IMR-90 (cell line): Measurements from ENCODE around the gene B3GAT2. TPM values are rescaled to one million over a fixed set of nuclear protein-coding genes. Genes with fewer than 3 reads are reported as not detected.

ENCODE experiments used
- ATAC-seq: fragments of 200-7000 bp; cut with Tn5 transposase; 2 replicates; pipeline ENCODE4 v1.9.1; 2020; ENCODE audit warnings: low read depth, mild to moderate bottlenecking, moderate library complexity
- BruUV-seq: library from RNA; stranded (reverse); fragments of 400-500 nt; replicated peaks from 2 replicates; lab custom pipeline; 2021; lab: Mats Ljungman, UMichigan
- CTCF ChIA-PET: fragments of 300-600 bp; formaldehyde crosslinking; extraction: SDS; loops from one replicate; lab custom pipeline; 2021; ENCODE audit warnings: antibody characterized with exemption; lab: Yijun Ruan, JAX
- POLR2A ChIA-PET: fragments of 300-600 bp; sonication (Branson Sonifier 250); formaldehyde crosslinking; loops from one replicate; lab custom pipeline; 2022; ENCODE audit warnings: antibody characterized with exemption; ENCODE audit not compliant: unreplicated experiment; lab: Charles Lee
- DNase-seq: peaks from one replicate; pipeline ENCODE4 v3.0.0; 2013
- H2AFZ ChIP-seq: replicated peaks from 2 replicates; pipeline ENCODE3; 2013; ENCODE audit warnings: low read length, mild to moderate bottlenecking; ENCODE audit not compliant: poor library complexity
- H2AK5ac ChIP-seq: 2 replicates; pipeline ENCODE4 v1.6.1; 2013; ENCODE audit warnings: low read depth, low read length, inconsistent platforms
- H2AK9ac ChIP-seq: replicated peaks from 2 replicates; pipeline ENCODE3; 2013; ENCODE audit warnings: mild to moderate bottlenecking, low read depth, low read length, moderate library complexity; ENCODE audit not compliant: poor library complexity
- H2BK120ac ChIP-seq: 2 replicates; pipeline ENCODE4 v1.6.1; 2013; ENCODE audit warnings: low read depth, low read length, inconsistent platforms
- H2BK15ac ChIP-seq: 3 replicates; pipeline ENCODE4 v1.6.1; 2013; ENCODE audit warnings: low read depth, low read length, inconsistent platforms
- H2BK20ac ChIP-seq: 2 replicates; pipeline ENCODE4 v1.6.1; 2013; ENCODE audit warnings: low read depth, mild to moderate bottlenecking, inconsistent platforms, low read length, moderate library complexity
- H2BK5ac ChIP-seq: 2 replicates; pipeline ENCODE4 v1.6.1; 2013; ENCODE audit warnings: mild to moderate bottlenecking, low read depth, low read length, inconsistent platforms; ENCODE audit not compliant: poor library complexity, severe bottlenecking
- H3K14ac ChIP-seq: replicated peaks from 2 replicates; pipeline ENCODE4 v1.6.1; 2013; ENCODE audit warnings: low read depth, low read length, inconsistent platforms
- H3K18ac ChIP-seq: 2 replicates; pipeline ENCODE4 v1.6.1; 2013; ENCODE audit warnings: low read depth, low read length, control low read depth
- H3K23ac ChIP-seq: 2 replicates; pipeline ENCODE4 v1.6.1; 2013; ENCODE audit warnings: low read depth, low read length, inconsistent platforms
- H3K27ac ChIP-seq: 2 replicates; pipeline ENCODE4 v1.5.1; 2013; ENCODE audit warnings: mild to moderate bottlenecking, control low read depth, low read length; ENCODE audit not compliant: insufficient read depth
- H3K27me3 ChIP-seq: 2 replicates; pipeline ENCODE4 v1.6.1; 2013; ENCODE audit warnings: low read length; ENCODE audit not compliant: control insufficient read depth, insufficient read depth
- H3K36me3 ChIP-seq: 2 replicates; pipeline ENCODE4 v1.6.1; 2013; ENCODE audit warnings: low read length, mixed read lengths; ENCODE audit not compliant: control insufficient read depth, insufficient read depth
- H3K4ac ChIP-seq: 2 replicates; pipeline ENCODE4 v1.6.1; 2013; ENCODE audit warnings: low read depth, low read length, inconsistent platforms
- H3K4me1 ChIP-seq: 2 replicates; pipeline ENCODE4 v1.6.1; 2013; ENCODE audit warnings: low read length, mixed read lengths; ENCODE audit not compliant: control insufficient read depth, insufficient read depth
- H3K4me2 ChIP-seq: 2 replicates; pipeline ENCODE4 v1.6.1; 2013; ENCODE audit warnings: low read depth, mild to moderate bottlenecking, control low read depth, low read length, moderate library complexity
- H3K4me3 ChIP-seq: 2 replicates; pipeline ENCODE4 v1.5.1; 2013; ENCODE audit warnings: low read depth, mild to moderate bottlenecking, control low read depth, low read length, moderate library complexity; ENCODE audit not compliant: insufficient read depth
- H3K56ac ChIP-seq: 2 replicates; pipeline ENCODE4 v1.6.1; 2013; ENCODE audit warnings: low read length, inconsistent platforms; ENCODE audit not compliant: insufficient read depth; ENCODE audit errors: extremely low read depth
- H3K79me1 ChIP-seq, 2 experiments: 2 replicates each; pipeline ENCODE4 v1.6.1; 2013; ENCODE audit warnings: low read length in 2 of 2, inconsistent platforms in 1 of 2, low read depth in 1 of 2
- H3K9ac ChIP-seq: 2 replicates; pipeline ENCODE4 v1.6.1; 2013; ENCODE audit warnings: low read depth, low read length, control low read depth
- H3K9me1 ChIP-seq: 2 replicates; pipeline ENCODE4 v1.6.1; 2013; ENCODE audit warnings: low read length, inconsistent platforms; ENCODE audit not compliant: insufficient read depth
- H3K9me3 ChIP-seq: 2 replicates; pipeline ENCODE4 v1.6.1; 2013; ENCODE audit warnings: low read length; ENCODE audit not compliant: control insufficient read depth, insufficient read depth
- H4K20me1 ChIP-seq: 2 replicates; pipeline ENCODE4 v1.6.1; 2013; ENCODE audit warnings: low read length, inconsistent platforms; ENCODE audit not compliant: insufficient read depth
- H4K5ac ChIP-seq: 2 replicates; pipeline ENCODE4 v1.6.1; 2013; ENCODE audit warnings: mild to moderate bottlenecking, low read depth, low read length, control low read depth
- H4K8ac ChIP-seq, 2 experiments: 2 replicates each; pipeline ENCODE4 v1.6.1; 2013; ENCODE audit warnings: low read depth in 2 of 2, low read length in 2 of 2, control low read depth in 1 of 2, inconsistent platforms in 1 of 2
- H4K91ac ChIP-seq: 2 replicates; pipeline ENCODE4 v1.6.1; 2013; ENCODE audit warnings: low read depth, low read length, inconsistent platforms; ENCODE audit not compliant: insufficient read depth
- BHLHE40 ChIP-seq: fragments of 150-350 bp; IDR thresholded peaks from 2 replicates; pipeline ENCODE4 v1.6.1; 2016; ENCODE audit warnings: mild to moderate bottlenecking, low read depth, low read length
- CEBPB ChIP-seq: IDR thresholded peaks from 2 replicates; pipeline ENCODE4 v1.6.1; 2012; ENCODE audit warnings: low read depth, low read length, improper control_type of control experiment
- CHD1 ChIP-seq: IDR thresholded peaks from 2 replicates; pipeline ENCODE4 v1.6.1; 2012; ENCODE audit warnings: low read depth, low read length, improper control_type of control experiment
- FOS ChIP-seq: fragments of 150-350 bp; IDR thresholded peaks from 2 replicates; pipeline ENCODE4 v1.6.1; 2016; ENCODE audit warnings: low read depth, low read length
- MAFK ChIP-seq: IDR thresholded peaks from 2 replicates; pipeline ENCODE4 v1.6.1; 2012; ENCODE audit warnings: low read depth, low read length, improper control_type of control experiment
- MAZ ChIP-seq: IDR thresholded peaks from 2 replicates; pipeline ENCODE4 v1.6.1; 2012; ENCODE audit warnings: low read depth, mild to moderate bottlenecking, low read length, improper control_type of control experiment, moderate library complexity, borderline replicate concordance
- MXI1 ChIP-seq: IDR thresholded peaks from 2 replicates; pipeline ENCODE4 v1.6.1; 2012; ENCODE audit warnings: low read depth, mild to moderate bottlenecking, low read length, moderate library complexity, borderline replicate concordance
- NFE2L2 ChIP-seq: fragments of 150-350 bp; IDR thresholded peaks from 2 replicates; pipeline ENCODE4 v1.6.1; 2016; ENCODE audit warnings: low read depth, mild to moderate bottlenecking, low read length
- POLR2A ChIP-seq: IDR thresholded peaks from 2 replicates; pipeline ENCODE4 v1.6.1; 2012; ENCODE audit warnings: mild to moderate bottlenecking, low read depth, low read length
- RAD21 ChIP-seq: IDR thresholded peaks from 2 replicates; pipeline ENCODE4 v1.6.1; 2012; ENCODE audit warnings: low read length, improper control_type of control experiment
- RCOR1 ChIP-seq: IDR thresholded peaks from 2 replicates; pipeline ENCODE4 v1.6.1; 2012; ENCODE audit warnings: mild to moderate bottlenecking, low read length, improper control_type of control experiment; ENCODE audit not compliant: insufficient replicate concordance
- RFX5 ChIP-seq: IDR thresholded peaks from 2 replicates; pipeline ENCODE4 v1.8.0; 2012; ENCODE audit warnings: low read depth, mild to moderate bottlenecking, low read length, moderate library complexity
- SMC3 ChIP-seq: fragments of 150-350 bp; IDR thresholded peaks from 2 replicates; pipeline ENCODE4 v1.6.1; 2016; ENCODE audit warnings: low read depth, mild to moderate bottlenecking, antibody characterized with exemption, low read length, moderate library complexity
- WGBS, 2 experiments: methylation state at CpG; one replicate each; pipeline versions ENCODE4 v1.1.5 to v1.1.7; 2013; ENCODE audit warnings: missing lambda C conversion rate in 2 of 2; ENCODE audit not compliant: insufficient read length in 1 of 2; ENCODE audit errors: extremely low coverage in 2 of 2; 5-methylcytosine and 5-hydroxymethylcytosine counted together
- dilution Hi-C: fragments of 300-500 bp; cut with HindIII; formaldehyde crosslinking; loops from one replicate; pipeline ENCODE4 v1.14.3; 2018; ENCODE audit warnings: low sequenced_read_pairs; ENCODE audit not compliant: unreplicated experiment
- in situ Hi-C: fragments of 300-500 bp; cut with MboI; formaldehyde crosslinking; loops from 3 replicates; pipeline ENCODE4 v1.14.3; 2019; ENCODE audit warnings: low sequenced_read_pairs, inconsistent platforms, mixed read lengths
- intact Hi-C: fragments of 100-400 bp; cut with micrococcal nuclease; formaldehyde crosslinking; loops from 2 replicates; pipeline ENCODE4 v1.10.0; 2022
- polyA plus RNA-seq, 3 experiments: library from polyadenylated mRNA; depleted of rRNA; stranded (reverse); fragments of >200 nt; gene quantifications; 2 replicates each; pipeline ENCODE4 v1.2.3, GENCODE V29; 2012; ENCODE audit warnings: low replicate concordance in 1 of 3
- total RNA-seq: library from RNA; depleted of rRNA; stranded (reverse); fragments of >200 nt; gene quantifications from 2 replicates; pipeline ENCODE4 v1.2.3, GENCODE V29; 2012
- TF ChIP-seq, protein P1 (sequence below): fragments of 150-350 bp; IDR thresholded peaks from 2 replicates; pipeline ENCODE4 v1.6.1; 2017; ENCODE audit warnings: mild to moderate bottlenecking, antibody characterized with exemption, low read length, low read depth
- TF ChIP-seq, protein P2 (sequence below): fragments of 150-350 bp; IDR thresholded peaks from 2 replicates; pipeline ENCODE4 v1.6.1; 2016; ENCODE audit warnings: low read depth, mild to moderate bottlenecking, low read length, moderate library complexity, borderline replicate concordance
- TF ChIP-seq, protein P3 (sequence below): conservative IDR thresholded peaks from 2 replicates; pipeline ENCODE4 v1.5.1; 2012; ENCODE audit warnings: mild to moderate bottlenecking, low read depth, low read length, improper control_type of control experiment

B3GAT2 gene
- total and polyA plus RNA-seq, 2 of the 4 experiments (the other 2 are of a cell fraction) = 0.02 TPM; not detected in 1

DNA sequence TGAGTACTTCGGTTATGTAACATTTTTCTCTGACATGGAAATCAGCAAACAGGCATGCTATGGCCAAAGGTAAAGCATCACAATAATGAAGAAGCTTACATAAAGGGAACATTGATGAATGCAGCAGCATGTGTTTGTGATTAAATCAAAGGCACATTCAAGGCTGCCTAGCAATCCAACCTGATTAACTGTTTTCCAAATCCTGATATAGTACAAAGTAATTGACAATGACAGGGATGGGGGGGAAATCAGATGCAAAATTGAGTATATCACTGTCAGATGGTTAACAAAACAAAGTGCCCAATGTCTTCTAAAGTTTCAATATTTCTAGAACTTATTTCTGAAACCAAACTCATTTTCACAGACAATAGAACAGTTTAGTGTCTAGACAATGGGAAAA, 39.2 kb upstream of the B3GAT2 start:
- no TSS peak for BruUV-seq
- no peak for DNase-seq
- in situ Hi-C loops (no loop called here), intact Hi-C loops (no loop called here), dilution Hi-C loops (no loop called here)
- Histone ChIP-seq H3K79me1 (no peaks in the 10 kb centered on the region), H3K4me3 (no peak overlapping the region), H3K14ac (no peak overlapping the region), H3K9me1 (no peaks in the 10 kb centered on the region), H3K27me3 (no peaks in the 10 kb centered on the region), H3K27ac (no peak overlapping the region), H4K20me1 (no peaks in the 10 kb centered on the region), H2AK9ac (no peak overlapping the region), H2BK20ac (no peak overlapping the region), H3K23ac (no peak overlapping the region), H2AFZ (no peak overlapping the region), H3K4me2 (no peak overlapping the region), H3K9ac (no peak overlapping the region), H3K56ac (no peak overlapping the region), H3K4ac (no peak overlapping the region), H3K4me1 (no peaks in the 10 kb centered on the region), H3K36me3 (no peaks in the 10 kb centered on the region), H2BK5ac (no peak overlapping the region), H3K18ac (no peak overlapping the region), H2AK5ac (no peak overlapping the region), H4K5ac (no peak overlapping the region), H2BK120ac (no peak overlapping the region), H2BK15ac (no peak overlapping the region), H3K9me3 (no peaks in the 10 kb centered on the region), H4K91ac (no peak overlapping the region), H4K8ac (no peak overlapping the region)
- ATAC-seq = no peak
- TF ChIP-seq MAZ (no peak), NFE2L2 (no peak), POLR2A (no peak), SMC3 (no peak), FOS (no peak), RAD21 (no peak), MXI1 (no peak), CHD1 (no peak), MAFK (no peak), RCOR1 (no peak), RFX5 (no peak), CEBPB (no peak), BHLHE40 (no peak)
- TF ChIP-seq, protein P1, sequence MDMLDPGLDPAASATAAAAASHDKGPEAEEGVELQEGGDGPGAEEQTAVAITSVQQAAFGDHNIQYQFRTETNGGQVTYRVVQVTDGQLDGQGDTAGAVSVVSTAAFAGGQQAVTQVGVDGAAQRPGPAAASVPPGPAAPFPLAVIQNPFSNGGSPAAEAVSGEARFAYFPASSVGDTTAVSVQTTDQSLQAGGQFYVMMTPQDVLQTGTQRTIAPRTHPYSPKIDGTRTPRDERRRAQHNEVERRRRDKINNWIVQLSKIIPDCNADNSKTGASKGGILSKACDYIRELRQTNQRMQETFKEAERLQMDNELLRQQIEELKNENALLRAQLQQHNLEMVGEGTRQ = no peak
- TF ChIP-seq, protein P2, sequence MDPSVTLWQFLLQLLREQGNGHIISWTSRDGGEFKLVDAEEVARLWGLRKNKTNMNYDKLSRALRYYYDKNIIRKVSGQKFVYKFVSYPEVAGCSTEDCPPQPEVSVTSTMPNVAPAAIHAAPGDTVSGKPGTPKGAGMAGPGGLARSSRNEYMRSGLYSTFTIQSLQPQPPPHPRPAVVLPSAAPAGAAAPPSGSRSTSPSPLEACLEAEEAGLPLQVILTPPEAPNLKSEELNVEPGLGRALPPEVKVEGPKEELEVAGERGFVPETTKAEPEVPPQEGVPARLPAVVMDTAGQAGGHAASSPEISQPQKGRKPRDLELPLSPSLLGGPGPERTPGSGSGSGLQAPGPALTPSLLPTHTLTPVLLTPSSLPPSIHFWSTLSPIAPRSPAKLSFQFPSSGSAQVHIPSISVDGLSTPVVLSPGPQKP = no peak
- TF ChIP-seq, protein P3, sequence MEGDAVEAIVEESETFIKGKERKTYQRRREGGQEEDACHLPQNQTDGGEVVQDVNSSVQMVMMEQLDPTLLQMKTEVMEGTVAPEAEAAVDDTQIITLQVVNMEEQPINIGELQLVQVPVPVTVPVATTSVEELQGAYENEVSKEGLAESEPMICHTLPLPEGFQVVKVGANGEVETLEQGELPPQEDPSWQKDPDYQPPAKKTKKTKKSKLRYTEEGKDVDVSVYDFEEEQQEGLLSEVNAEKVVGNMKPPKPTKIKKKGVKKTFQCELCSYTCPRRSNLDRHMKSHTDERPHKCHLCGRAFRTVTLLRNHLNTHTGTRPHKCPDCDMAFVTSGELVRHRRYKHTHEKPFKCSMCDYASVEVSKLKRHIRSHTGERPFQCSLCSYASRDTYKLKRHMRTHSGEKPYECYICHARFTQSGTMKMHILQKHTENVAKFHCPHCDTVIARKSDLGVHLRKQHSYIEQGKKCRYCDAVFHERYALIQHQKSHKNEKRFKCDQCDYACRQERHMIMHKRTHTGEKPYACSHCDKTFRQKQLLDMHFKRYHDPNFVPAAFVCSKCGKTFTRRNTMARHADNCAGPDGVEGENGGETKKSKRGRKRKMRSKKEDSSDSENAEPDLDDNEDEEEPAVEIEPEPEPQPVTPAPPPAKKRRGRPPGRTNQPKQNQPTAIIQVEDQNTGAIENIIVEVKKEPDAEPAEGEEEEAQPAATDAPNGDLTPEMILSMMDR = no peak
- ChIA-PET POLR2A (no interaction called here), CTCF (no interaction called here)
- WGBS, 2 experiments = no CpG with 5 or more reads among the region's 1 CpG
